Lower leg skin (tissue), 3 donors: ENCODE results near the gene TIMM10.

ENCODE experiments used
- CTCF ChIP-seq, 3 donors: fragments of 450-650 bp; IDR thresholded peaks; one replicate each; pipeline ENCODE4 v1.5.1; 2016; ENCODE audit warnings: antibody characterized with exemption in 3 of 3, mild to moderate bottlenecking in 3 of 3, moderate library complexity in 2 of 3
- POLR2A ChIP-seq, 2 donors: fragments of 450-650 bp; IDR thresholded peaks; one replicate each; pipeline ENCODE4 v1.6.1; 2016 to 2017; ENCODE audit warnings: antibody characterized with exemption in 2 of 2, mild to moderate bottlenecking in 1 of 2, moderate library complexity in 1 of 2

GRCh38 chr11:57500926-57501325 lies 29.6 kb downstream of the TIMM10 start:
- TF ChIP-seq POLR2A (IDR thresholded peaks at IDR 0.05) (no peak), CTCF (IDR thresholded peaks at IDR 0.05) (no peak)
